Measurements from ENCODE around the gene ACAA1.

ACAA1 gene

GRCh38 chr3:38111201-38111600 is 25.7 kb downstream of the ACAA1 start:
- TF ChIP-seq GATA3 (IDR thresholded peaks at IDR 0.05; ENCODE audit: low read depth, low read length) (no peak), GATA2 (IDR thresholded peaks at IDR 0.05; ENCODE audit: low read depth, low read length) (no peak)

DNA sequence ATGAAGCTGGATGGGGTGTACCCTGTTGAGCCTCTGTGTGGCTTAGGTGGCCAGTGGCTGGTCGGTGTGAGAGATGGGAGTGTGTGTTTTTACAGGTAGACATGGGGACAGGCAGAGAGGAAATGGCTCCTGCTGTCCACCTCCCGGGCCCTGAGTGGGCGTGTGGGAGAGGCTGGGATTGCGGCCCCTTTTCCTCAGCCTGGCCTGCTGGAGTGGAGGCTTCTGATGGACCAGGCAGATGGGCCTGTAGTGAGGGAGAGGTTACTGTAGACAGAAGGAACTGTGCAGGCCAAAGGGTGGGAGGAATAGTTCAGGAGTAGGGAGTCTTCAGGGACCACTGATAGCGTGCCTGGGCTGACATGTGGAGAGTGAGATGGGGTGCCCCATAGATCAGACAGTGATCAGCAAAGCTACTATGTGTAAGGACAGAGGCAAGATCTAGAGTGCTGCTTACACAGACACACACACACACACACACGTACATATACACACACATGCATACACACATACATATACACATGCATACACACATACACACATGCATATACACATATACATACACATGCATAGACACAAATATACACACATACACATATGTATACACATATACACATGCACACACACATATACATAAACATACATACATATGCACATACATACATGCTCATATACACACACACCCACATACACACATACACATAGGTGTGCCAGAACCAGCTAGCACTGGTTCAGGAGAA is 26.4 kb downstream of the ACAA1 start:
- TF ChIP-seq GATA2 (IDR thresholded peaks at IDR 0.05; ENCODE audit: low read depth, low read length) = no peak
- TF ChIP-seq GATA3 (IDR thresholded peaks at IDR 0.05; ENCODE audit: low read depth, low read length) = no peak

GRCh38 chr3:38109580-38110313 is 27.2 kb downstream of the ACAA1 start:
- no peak for TF ChIP-seq GATA2 (IDR thresholded peaks at IDR 0.05; ENCODE audit: low read depth, low read length)
- TF ChIP-seq GATA3 (IDR thresholded peaks at IDR 0.05; ENCODE audit: low read depth, low read length) = no peak

DNA sequence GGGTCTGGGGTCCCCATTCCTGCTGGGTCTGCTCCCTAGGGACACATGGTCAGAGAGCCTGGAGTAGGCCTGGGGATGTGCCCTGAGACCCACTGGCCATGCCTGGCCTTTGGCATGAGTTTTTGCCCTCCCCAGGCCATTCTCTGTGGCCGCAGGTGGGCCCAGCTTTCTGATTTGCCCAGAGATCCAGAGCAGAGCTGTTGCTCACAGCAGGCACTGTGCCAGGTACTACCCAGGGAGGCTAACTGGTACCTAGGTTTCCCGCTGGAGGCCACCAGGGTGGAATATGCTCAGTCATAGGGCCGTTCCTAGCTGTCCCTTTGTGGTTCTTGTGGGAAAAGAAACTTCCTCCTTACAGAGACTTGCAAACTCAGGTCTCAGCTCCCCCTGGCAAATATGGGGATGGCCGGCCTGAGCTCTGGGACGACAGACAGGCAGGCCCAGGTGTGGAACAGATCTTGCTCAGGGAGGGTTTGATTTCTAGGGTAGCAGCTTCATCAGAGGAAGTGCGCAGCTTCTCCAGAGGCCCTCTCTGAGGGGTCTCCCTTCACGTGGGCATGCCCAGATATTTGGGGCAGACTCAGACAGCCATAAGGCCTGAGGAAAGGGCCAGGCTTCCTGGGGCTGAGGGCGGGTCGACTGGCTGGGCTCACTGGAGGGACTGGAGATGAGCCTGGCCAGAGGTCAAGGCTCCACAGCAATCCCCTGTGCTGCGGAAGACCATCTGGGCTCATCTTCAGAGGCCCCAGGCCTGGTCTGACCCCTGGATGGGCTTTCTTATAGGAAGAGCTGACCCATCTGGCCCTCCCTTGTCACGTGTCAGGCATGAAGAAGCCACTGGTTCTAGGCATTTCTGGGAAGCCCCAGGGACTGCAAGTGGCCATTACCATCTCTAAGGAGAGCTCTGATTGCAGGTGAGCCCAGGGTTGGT is 28.0 kb downstream of the ACAA1 start:
- TF ChIP-seq GATA2 (IDR thresholded peaks at IDR 0.05; ENCODE audit: low read depth, low read length) = no peak
- TF ChIP-seq GATA3 (IDR thresholded peaks at IDR 0.05; ENCODE audit: low read depth, low read length) = no peak

- TF ChIP-seq GATA2 (IDR thresholded peaks at IDR 0.05; ENCODE audit: low read depth, low read length) = no peak
- no peak for TF ChIP-seq GATA3 (IDR thresholded peaks at IDR 0.05; ENCODE audit: low read depth, low read length)
Measured at GRCh38 chr3:38107911-38108648, 28.8 kb downstream of the ACAA1 start.

GRCh38 chr3:38105525-38105924 is 31.4 kb downstream of the ACAA1 start:
- TF ChIP-seq GATA3 (IDR thresholded peaks at IDR 0.05; ENCODE audit: low read depth, low read length) = no peak
- TF ChIP-seq GATA2 (IDR thresholded peaks at IDR 0.05; ENCODE audit: low read depth, low read length) = no peak

DNA sequence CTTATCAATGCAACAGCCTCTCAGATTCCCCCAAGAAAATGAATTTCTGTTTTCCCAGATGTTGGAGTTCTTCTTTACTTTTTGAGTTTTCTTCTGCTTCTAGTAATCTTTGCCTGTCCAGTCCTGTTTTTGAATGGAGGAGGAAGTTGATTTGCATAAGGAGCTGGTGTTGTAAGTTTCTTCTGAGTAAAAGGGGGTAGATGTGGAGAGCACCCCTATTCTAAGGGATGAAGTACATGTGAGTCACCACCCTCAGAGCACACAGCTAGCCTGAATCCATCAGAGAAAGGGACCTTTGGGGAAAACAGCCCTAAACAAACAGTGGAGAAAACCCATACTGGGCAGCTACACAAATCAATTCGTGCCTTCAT is 34.5 kb downstream of the ACAA1 start:
- no peak for TF ChIP-seq GATA2 (IDR thresholded peaks at IDR 0.05; ENCODE audit: low read depth, low read length)

GRCh38 chr3:38101811-38102443 is 35.0 kb downstream of the ACAA1 start:
- no peak for TF ChIP-seq GATA2 (IDR thresholded peaks at IDR 0.05; ENCODE audit: low read depth, low read length)
- TF ChIP-seq GATA3 (IDR thresholded peaks at IDR 0.05; ENCODE audit: low read depth, low read length) = no peak

DNA sequence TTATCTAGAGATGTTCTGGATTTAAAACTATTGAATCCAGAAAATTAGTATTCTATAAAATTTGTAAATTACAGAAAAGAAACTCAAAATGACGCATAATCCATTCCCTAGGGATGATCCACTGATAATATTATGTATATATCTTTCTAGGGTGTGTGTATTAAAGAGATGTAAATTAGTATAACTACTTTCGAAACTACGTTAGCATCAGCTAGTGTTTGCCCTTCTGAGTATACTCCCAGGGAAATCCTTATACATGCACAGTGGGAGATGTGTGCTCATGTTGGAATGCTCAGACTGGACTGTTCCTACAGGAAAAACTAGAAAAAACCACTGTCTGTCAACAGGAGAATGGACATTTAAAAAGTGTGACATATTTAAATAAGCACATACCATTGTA is 36.4 kb downstream of the ACAA1 start:
- TF ChIP-seq GATA3 (IDR thresholded peaks at IDR 0.05; ENCODE audit: low read depth, low read length) (no peak), GATA2 (IDR thresholded peaks at IDR 0.05; ENCODE audit: low read depth, low read length) (no peak)

- TF ChIP-seq GATA3 (IDR thresholded peaks at IDR 0.05; ENCODE audit: low read depth, low read length) (no peak), GATA2 (IDR thresholded peaks at IDR 0.05; ENCODE audit: low read depth, low read length) (no peak)
Measured at GRCh38 chr3:38099518-38099917, 37.4 kb downstream of the ACAA1 start.

DNA sequence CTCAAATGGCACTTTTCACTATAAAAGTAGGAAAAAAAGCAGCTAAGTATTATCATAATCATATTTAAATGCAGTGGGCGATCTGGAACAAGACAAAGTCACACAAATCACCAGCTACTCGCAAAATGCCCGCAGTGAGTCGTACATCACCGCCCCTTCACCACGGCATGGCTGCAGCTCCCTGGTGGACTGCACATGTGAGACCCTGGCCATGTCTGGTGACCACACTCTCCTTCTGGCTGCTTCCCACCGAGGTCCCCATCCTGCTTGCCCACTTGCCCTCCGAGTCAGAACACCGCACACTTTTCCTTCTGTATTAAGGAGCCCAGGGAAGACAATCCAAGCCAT is 38.6 kb downstream of the ACAA1 start:
- no peak for TF ChIP-seq GATA3 (IDR thresholded peaks at IDR 0.05; ENCODE audit: low read depth, low read length)
- TF ChIP-seq GATA2 (IDR thresholded peaks at IDR 0.05; ENCODE audit: low read depth, low read length) = no peak

DNA sequence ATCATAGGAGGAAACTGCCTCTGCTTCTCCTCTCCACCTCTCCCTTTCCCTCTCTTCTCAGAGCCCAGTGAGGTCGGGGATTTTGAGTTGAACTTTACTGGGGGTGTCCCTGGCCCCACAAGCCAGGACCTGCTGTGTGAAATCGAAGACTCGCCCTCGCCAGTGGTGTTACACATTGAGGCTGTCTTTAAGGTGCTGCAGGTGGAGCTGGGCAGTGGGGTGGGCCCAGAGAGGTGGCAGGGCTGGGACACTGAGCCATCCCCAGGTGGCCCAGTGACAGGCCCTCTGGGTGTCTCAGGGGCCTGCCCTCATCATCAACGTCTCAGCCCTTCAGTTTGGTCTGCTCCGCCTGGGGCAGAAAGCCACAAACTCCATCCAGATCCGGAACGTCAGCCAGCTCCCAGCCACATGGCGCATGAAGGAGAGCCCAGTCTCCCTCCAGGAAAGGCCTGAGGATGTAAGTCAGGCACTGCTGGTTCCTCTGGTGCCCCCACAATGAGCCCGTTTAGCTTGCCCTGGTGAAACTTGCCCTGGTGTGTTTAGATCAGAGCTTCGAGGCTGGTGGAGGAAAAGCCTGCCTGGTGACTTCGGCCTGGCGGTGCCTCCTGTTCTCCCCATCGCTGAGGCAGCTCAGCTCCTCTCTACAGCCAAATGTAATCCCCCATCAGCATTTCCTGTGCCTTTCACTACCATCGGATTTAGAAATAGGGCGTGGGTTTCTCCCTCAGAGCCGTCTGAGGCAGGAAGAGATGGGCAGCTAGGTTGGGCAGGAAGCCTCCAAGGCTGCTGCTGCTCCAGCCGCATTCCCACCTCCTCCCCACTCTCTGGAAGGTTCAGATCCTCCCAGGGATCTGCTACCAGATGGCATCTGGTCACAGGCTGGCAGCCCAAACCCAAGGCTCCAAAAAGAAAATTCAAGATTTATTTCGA is 39.2 kb downstream of the ACAA1 start:
- TF ChIP-seq GATA2 (IDR thresholded peaks at IDR 0.05; ENCODE audit: low read depth, low read length) (no peak), GATA3 (IDR thresholded peaks at IDR 0.05; ENCODE audit: low read depth, low read length) (no peak)

All from SH-SY5Y (cell line).